ENCODE measurements around the gene NBAS.

Gene NBAS

DNA sequence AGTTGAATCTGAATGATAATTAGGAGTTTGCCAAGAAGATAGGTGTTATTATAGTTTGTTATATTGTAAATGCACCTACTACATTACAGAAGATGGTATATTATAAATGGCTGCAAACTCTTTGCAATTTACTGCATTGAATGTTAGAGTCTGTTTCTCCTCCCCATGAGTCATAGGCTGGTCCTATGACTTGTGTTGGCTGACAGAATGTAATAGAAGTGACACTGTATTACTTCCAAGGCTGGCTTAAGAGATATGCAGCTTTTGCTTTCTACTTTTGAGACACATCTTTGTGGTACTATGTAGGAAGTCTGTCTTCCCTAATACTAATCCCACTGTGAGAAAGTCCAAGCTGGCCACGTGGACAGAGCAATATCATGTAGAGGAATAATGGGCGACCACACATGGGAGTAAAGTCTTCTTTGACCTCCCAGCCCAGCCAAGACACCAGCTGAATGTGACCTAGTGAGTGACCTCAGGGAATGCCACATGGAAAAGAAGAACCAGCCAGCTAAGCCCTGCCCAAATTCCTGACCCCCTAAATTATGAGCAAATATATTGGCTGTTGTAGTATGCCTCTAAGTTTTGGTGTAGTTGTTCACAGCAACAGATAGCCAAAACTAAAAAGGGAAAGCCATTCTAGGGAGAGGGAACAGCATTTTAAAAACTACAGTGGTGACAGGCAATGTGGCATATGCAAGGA, 23.8 kb upstream of the NBAS start:
- H3K27ac ChIP-seq (ENCODE audit: low read depth, low read length): no peak overlapping the region
- no peaks in the 10 kb centered on the region for H4K20me1 ChIP-seq (ENCODE audit: low read depth, low read length)
- no peaks in the 10 kb centered on the region for H3K27me3 ChIP-seq (ENCODE audit: low read length)
- H3K4me2 ChIP-seq (ENCODE audit: low read depth, low read length, poor library complexity, severe bottlenecking): no peak overlapping the region
- no peaks in the 10 kb centered on the region for H3K79me2 ChIP-seq (ENCODE audit: insufficient read depth, low read length)
- H3F3A ChIP-seq (ENCODE audit: insufficient read depth): no peaks in the 10 kb centered on the region; the same call in 1 of the 2 replicates
- H2AFZ ChIP-seq (ENCODE audit: low read depth, low read length, severe bottlenecking): no peak overlapping the region
- no peaks in the 10 kb centered on the region for H3K9me2 ChIP-seq (replicated peaks; ENCODE audit: insufficient read depth, low read length)
- TF ChIP-seq EZH2phosphoT487 (conservative IDR thresholded peaks at IDR 0.05; ENCODE audit: low read length): no peak
- no peak for TF ChIP-seq CTCF (IDR thresholded peaks at IDR 0.05; ENCODE audit: insufficient read depth, low read length, poor library complexity, severe bottlenecking)
- H3K9me3 ChIP-seq (ENCODE audit: insufficient read depth, low read length): no peaks in the 10 kb centered on the region
- H3K9ac ChIP-seq (ENCODE audit: low read length): no peak overlapping the region
- no peak overlapping the region for H3K4me3 ChIP-seq (ENCODE audit: insufficient read depth, low read length, poor library complexity, severe bottlenecking)
- H3K36me3 ChIP-seq (ENCODE audit: low read length): no peaks in the 10 kb centered on the region

- Histone ChIP-seq H3K4me2 (ENCODE audit: low read depth, low read length, poor library complexity, severe bottlenecking) (no peak overlapping the region), H2AFZ (ENCODE audit: low read depth, low read length, severe bottlenecking) (no peak overlapping the region), H3K4me3 (ENCODE audit: insufficient read depth, low read length, poor library complexity, severe bottlenecking) (no peak overlapping the region), H3K9me2 (replicated peaks; ENCODE audit: insufficient read depth, low read length) (no peaks in the 10 kb centered on the region), H3K36me3 (ENCODE audit: low read length) (no peaks in the 10 kb centered on the region), H3K9me3 (ENCODE audit: insufficient read depth, low read length) (no peaks in the 10 kb centered on the region), H3K27me3 (ENCODE audit: low read length) (no peaks in the 10 kb centered on the region), H4K20me1 (ENCODE audit: low read depth, low read length) (no peaks in the 10 kb centered on the region), H3F3A (ENCODE audit: insufficient read depth) (no peaks in the 10 kb centered on the region), H3K79me2 (ENCODE audit: insufficient read depth, low read length) (no peaks in the 10 kb centered on the region), H3K27ac (ENCODE audit: low read depth, low read length) (no peak overlapping the region), H3K9ac (ENCODE audit: low read length) (no peak overlapping the region)
- TF ChIP-seq CTCF (IDR thresholded peaks at IDR 0.05; ENCODE audit: insufficient read depth, low read length, poor library complexity, severe bottlenecking): no peak
- TF ChIP-seq EZH2phosphoT487 (conservative IDR thresholded peaks at IDR 0.05; ENCODE audit: low read length): no peak
These were observed 23.2 kb upstream of the NBAS start for GRCh38 chr2:15584316-15584715.

- Histone ChIP-seq H3K9me2 (replicated peaks; ENCODE audit: insufficient read depth, low read length) (no peaks in the 10 kb centered on the region), H3F3A (ENCODE audit: insufficient read depth) (no peaks in the 10 kb centered on the region)
- TF ChIP-seq EZH2phosphoT487 (conservative IDR thresholded peaks at IDR 0.05; ENCODE audit: low read length): no peak
- TF ChIP-seq CTCF (IDR thresholded peaks at IDR 0.05; ENCODE audit: insufficient read depth, low read length, poor library complexity, severe bottlenecking): no peak
These were observed 22.7 kb upstream of the NBAS start for GRCh38 chr2:15583826-15584225.

More at GRCh38 chr2:15583826-15584225, 22.7 kb upstream of the NBAS start:
- Histone ChIP-seq H3K79me2 (ENCODE audit: insufficient read depth, low read length) (no peaks in the 10 kb centered on the region), H3K9ac (ENCODE audit: low read length) (no peak overlapping the region), H3K27me3 (ENCODE audit: low read length) (no peaks in the 10 kb centered on the region), H3K4me3 (ENCODE audit: insufficient read depth, low read length, poor library complexity, severe bottlenecking) (no peak overlapping the region), H3K27ac (ENCODE audit: low read depth, low read length) (no peak overlapping the region), H2AFZ (ENCODE audit: low read depth, low read length, severe bottlenecking) (no peak overlapping the region), H4K20me1 (ENCODE audit: low read depth, low read length) (no peaks in the 10 kb centered on the region), H3K36me3 (ENCODE audit: low read length) (no peaks in the 10 kb centered on the region), H3K9me3 (ENCODE audit: insufficient read depth, low read length) (no peaks in the 10 kb centered on the region), H3K4me2 (ENCODE audit: low read depth, low read length, poor library complexity, severe bottlenecking) (no peak overlapping the region)

Measured in SU-DHL-6 (cell line).